CD1c-positive myeloid dendritic cell (primary cell): ENCODE data around the gene SULT1C2.
"Not testable (repeated sequence)": the region's sequence is repeated elsewhere in the genome, so short reads cannot be mapped to it uniquely, and the experiment has no call there.

Experiments used
- DNase-seq: peaks from one replicate; pipeline ENCODE4 v3.0.0-alpha.2; 2016; ENCODE audit errors: extremely low spot score

Gene SULT1C2

GRCh38 chr2:108351889-108352288 lies 63.2 kb downstream of the SULT1C2 start:
- no peak for DNase-seq

DNA sequence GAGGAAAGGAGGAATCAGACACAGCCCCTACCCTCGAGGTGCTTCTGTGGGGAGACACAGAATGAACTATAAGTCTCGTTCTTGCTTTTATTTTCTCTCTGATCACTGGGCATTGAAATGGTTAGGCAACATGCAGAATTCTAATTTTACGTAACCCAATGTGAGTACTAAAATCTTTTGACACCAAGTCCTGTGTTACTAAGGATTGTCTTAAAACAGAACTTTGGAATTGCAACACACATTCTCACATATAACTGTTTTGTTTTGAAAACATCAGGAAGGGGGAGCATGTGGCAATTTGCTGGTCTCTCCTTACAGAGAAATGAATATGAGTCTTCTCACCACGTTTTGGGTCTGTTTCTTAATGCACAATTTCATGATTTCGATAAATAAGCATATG lies 65.4 kb downstream of the SULT1C2 start:
- DNase-seq, result no peak

GRCh38 chr2:108355906-108356734 lies 67.4 kb downstream of the SULT1C2 start:
- DNase-seq, result no peak

- not testable (repeated sequence) for DNase-seq
Measured at GRCh38 chr2:108359336-108359735, 70.6 kb downstream of the SULT1C2 start.
